Measurements from ENCODE around the gene SF3B6. TPM values are rescaled to one million over a fixed set of nuclear protein-coding genes. Genes with fewer than 3 reads are reported as not detected.

The SF3B6 gene
- total RNA-seq, 1 experiment from 2014 or later = 132 TPM

GRCh38 chr2:24086241-24086640 is 10.1 kb upstream of the SF3B6 start:
- Histone ChIP-seq H3K9ac (ENCODE audit: extremely low read depth, insufficient read length, low read length) (no peak overlapping the region), H3K23ac (ENCODE audit: insufficient read length, low read depth, low read length) (no peak overlapping the region), H2AFZ (ENCODE audit: low read length) (no peak overlapping the region), H3K4me1 (ENCODE audit: insufficient read depth, low read length) (peaks cover 2% of the 10 kb centered on the region; the same call in 1 of the 2 replicates), H3K14ac (ENCODE audit: insufficient read depth, low read length) (no peak overlapping the region), H2BK120ac (ENCODE audit: low read depth, low read length, poor library complexity, severe bottlenecking) (no peak overlapping the region), H3K23me2 (ENCODE audit: insufficient read length, low read depth, low read length, poor library complexity, severe bottlenecking) (peaks cover 15% of the 10 kb centered on the region), H2BK12ac (ENCODE audit: insufficient read length, low read depth, low read length) (no peak overlapping the region), H3K79me2 (ENCODE audit: insufficient read depth, low read length) (no peaks in the 10 kb centered on the region), H4K5ac (ENCODE audit: insufficient read length, low read depth, low read length) (no peak overlapping the region), H2BK20ac (ENCODE audit: low read depth, low read length, poor library complexity, severe bottlenecking) (no peak overlapping the region), H4K8ac (replicated peaks; ENCODE audit: insufficient read length, low read depth, low read length) (no peak overlapping the region), H3K27ac (ENCODE audit: insufficient read length, low read depth, low read length) (no peak overlapping the region), H4K20me1 (ENCODE audit: control insufficient read depth, insufficient read depth, insufficient read length) (peaks cover 2% of the 10 kb centered on the region), H2BK5ac (ENCODE audit: insufficient read length, low read length) (no peak overlapping the region), H3K27me3 (ENCODE audit: insufficient read depth, low read length) (no peaks in the 10 kb centered on the region), H3T11ph (ENCODE audit: low read length) (no peak overlapping the region), H2AK5ac (ENCODE audit: insufficient read length, low read length) (no peak overlapping the region), H3K9me3 (ENCODE audit: control insufficient read depth, low read depth, low read length) (no peaks in the 10 kb centered on the region), H3K18ac (ENCODE audit: insufficient read length, low read depth, low read length) (no peak overlapping the region), H4K91ac (ENCODE audit: insufficient read length, low read depth, low read length) (no peak overlapping the region), H3K4me2 (ENCODE audit: insufficient read depth, insufficient read length, low read length) (no peak overlapping the region), H3K79me1 (ENCODE audit: insufficient read depth, low read depth, low read length, poor library complexity, severe bottlenecking) (no peaks in the 10 kb centered on the region), H2BK15ac (ENCODE audit: low read depth, low read length) (no peak overlapping the region), H3K56ac (ENCODE audit: insufficient read length, low read depth, low read length) (no peak overlapping the region), H3K4ac (ENCODE audit: low read depth, low read length) (no peak overlapping the region)
- Mint-ChIP-seq H3K36me3 (ENCODE audit: insufficient read depth in 1 of 3, low read depth in 3 of 3) (peaks cover 10 to 16% (median 15%) of the 10 kb centered on the region in 3 experiments; a peak in 6 of 7 replicates), H3K4me1 (peaks cover 14 to 19% of the 10 kb centered on the region in 2 experiments), H3K4me3 (no peak overlapping the region), H3K9me3 (no peaks in the 10 kb centered on the region), H3K27me3 (ENCODE audit: low read depth) (no peaks in the 10 kb centered on the region), H3K27ac (no peak overlapping the region)
- TF ChIP-seq CTCF (conservative IDR thresholded peaks at IDR 0.05) = no peak
- no peak for DNase-seq
- WGBS (ENCODE audit: extremely low coverage, insufficient read length, low lambda C conversion rate) = no CpG with 5 or more reads among the region's 1 CpG
